ENCODE measurements around the gene ITPR3. TPM values are rescaled to one million over a fixed set of nuclear protein-coding genes. Genes with fewer than 3 reads are reported as not detected.

The ITPR3 gene
- total and polyA plus RNA-seq, 5 donors from 2014 or later = 1.3 to 54.5 (median 2.2) TPM

GRCh38 chr6:33694977-33695376 is 73.9 kb downstream of the ITPR3 start:
- Histone ChIP-seq H3K4me1 (ENCODE audit: control insufficient read depth, insufficient read depth, low read length, poor library complexity, severe bottlenecking) (peaks cover 58% of the 10 kb centered on the region), H3K36me3 (ENCODE audit: control insufficient read depth, insufficient read depth, low read length) (peaks cover 37% of the 10 kb centered on the region), H3K27ac (ENCODE audit: insufficient read depth, low read length, poor library complexity, severe bottlenecking) (peak overlapping the region; percentile 72), H3K4me3 (ENCODE audit: low read depth, low read length) (no peak overlapping the region), H3K9me3 (ENCODE audit: control insufficient read depth in 2 of 2, low read length in 2 of 2) (no peaks in the 10 kb centered on the region), H3K27me3 (ENCODE audit: control insufficient read depth, insufficient read depth, low read length) (no peaks in the 10 kb centered on the region)
- DNase-seq = no peak
- Mint-ChIP-seq H3K27ac (peak overlapping the region; percentile 98 to 99 (median 98)), H3K36me3 (peaks cover 27% of the 10 kb centered on the region), H3K4me1 (peaks cover 20 to 64% (median 39%) of the 10 kb centered on the region in 4 donors), H3K4me3 (peak overlapping the region in 3 of 4 donors; percentile 53 to 77 (median 69)), H3K9me3 (no peaks in the 10 kb centered on the region), H3K27me3 (no peaks in the 10 kb centered on the region)
- ATAC-seq (ENCODE audit: low read depth in 2 of 2) = no peak

- Mint-ChIP-seq H3K27me3 (no peaks in the 10 kb centered on the region), H3K9me3 (no peaks in the 10 kb centered on the region), H3K4me1 (peaks cover 25 to 69% (median 44%) of the 10 kb centered on the region in 4 donors), H3K4me3 (no peak overlapping the region), H3K36me3 (peaks cover 27% of the 10 kb centered on the region), H3K27ac (peak overlapping the region; percentile 98 to 99 (median 98))
- peaks cover 32% of the 10 kb centered on the region for H3K36me3 ChIP-seq (ENCODE audit: control insufficient read depth, insufficient read depth, low read length)
- no peaks in the 10 kb centered on the region for H3K9me3 ChIP-seq (ENCODE audit: control insufficient read depth in 2 of 2, low read length in 2 of 2)
- DNase-seq (no peak), ATAC-seq (ENCODE audit: low read depth in 2 of 2) (no peak)
- peak overlapping the region; percentile 72 for H3K27ac ChIP-seq (ENCODE audit: insufficient read depth, low read length, poor library complexity, severe bottlenecking)
- H3K27me3 ChIP-seq (ENCODE audit: control insufficient read depth, insufficient read depth, low read length) = no peaks in the 10 kb centered on the region
- H3K4me3 ChIP-seq (ENCODE audit: low read depth, low read length) = no peak overlapping the region
- H3K4me1 ChIP-seq (ENCODE audit: control insufficient read depth, insufficient read depth, low read length, poor library complexity, severe bottlenecking) = peaks cover 61% of the 10 kb centered on the region
Measured at GRCh38 chr6:33695451-33695887, 74.3 kb downstream of the ITPR3 start.

GRCh38 chr6:33696076-33696475 is 75.0 kb downstream of the ITPR3 start:
- Mint-ChIP-seq H3K36me3 (peaks cover 26% of the 10 kb centered on the region), H3K4me3 (peak overlapping the region in 3 of 4 donors; percentile 44 to 80 (median 71)), H3K9me3 (no peaks in the 10 kb centered on the region), H3K4me1 (peaks cover 25 to 69% (median 45%) of the 10 kb centered on the region in 4 donors), H3K27ac (peak overlapping the region; percentile 96 to 98 (median 97)), H3K27me3 (no peaks in the 10 kb centered on the region)
- Histone ChIP-seq H3K9me3 (ENCODE audit: control insufficient read depth in 2 of 2, low read length in 2 of 2) (no peaks in the 10 kb centered on the region), H3K4me1 (ENCODE audit: control insufficient read depth, insufficient read depth, low read length, poor library complexity, severe bottlenecking) (peaks cover 63% of the 10 kb centered on the region), H3K27ac (ENCODE audit: insufficient read depth, low read length, poor library complexity, severe bottlenecking) (peak overlapping the region; percentile 72), H3K27me3 (ENCODE audit: control insufficient read depth, insufficient read depth, low read length) (no peaks in the 10 kb centered on the region), H3K4me3 (ENCODE audit: low read depth, low read length) (no peak overlapping the region), H3K36me3 (ENCODE audit: control insufficient read depth, insufficient read depth, low read length) (peaks cover 26% of the 10 kb centered on the region)
- ATAC-seq (ENCODE audit: low read depth in 2 of 2) (no peak), DNase-seq (no peak)

- H3K9me3 Mint-ChIP-seq = no peaks in the 10 kb centered on the region
- ATAC-seq (ENCODE audit: low read depth in 2 of 2) = peak; percentile 54 to 57
- H3K27ac Mint-ChIP-seq = peak overlapping the region; percentile 96 to 98 (median 97)
- DNase-seq = peak in 2 of 3 donors; percentile 39 to 85
- peaks cover 25 to 68% (median 42%) of the 10 kb centered on the region in 4 donors for H3K4me1 Mint-ChIP-seq
- H3K36me3 Mint-ChIP-seq = peaks cover 24% of the 10 kb centered on the region
- no peaks in the 10 kb centered on the region for H3K27me3 ChIP-seq (ENCODE audit: control insufficient read depth, insufficient read depth, low read length)
- H3K27me3 Mint-ChIP-seq = no peaks in the 10 kb centered on the region
- H3K4me1 ChIP-seq (ENCODE audit: control insufficient read depth, insufficient read depth, low read length, poor library complexity, severe bottlenecking) = peaks cover 63% of the 10 kb centered on the region
- H3K4me3 Mint-ChIP-seq = peak overlapping the region in 3 of 4 donors; percentile 68 to 80 (median 71)
- no peak overlapping the region for H3K4me3 ChIP-seq (ENCODE audit: low read depth, low read length)
- H3K27ac ChIP-seq (ENCODE audit: insufficient read depth, low read length, poor library complexity, severe bottlenecking) = peak overlapping the region; percentile 72
- no peaks in the 10 kb centered on the region for H3K9me3 ChIP-seq (ENCODE audit: control insufficient read depth in 2 of 2, low read length in 2 of 2)
- peaks cover 19% of the 10 kb centered on the region for H3K36me3 ChIP-seq (ENCODE audit: control insufficient read depth, insufficient read depth, low read length)
Measured at GRCh38 chr6:33696548-33697518, 75.7 kb downstream of the ITPR3 start.

GRCh38 chr6:33697845-33698244 is 76.7 kb downstream of the ITPR3 start:
- Histone ChIP-seq H3K9me3 (ENCODE audit: control insufficient read depth in 2 of 2, low read length in 2 of 2) (no peaks in the 10 kb centered on the region), H3K27ac (ENCODE audit: insufficient read depth, low read length, poor library complexity, severe bottlenecking) (peak overlapping the region; percentile 72), H3K27me3 (ENCODE audit: control insufficient read depth, insufficient read depth, low read length) (no peaks in the 10 kb centered on the region), H3K4me1 (ENCODE audit: control insufficient read depth, insufficient read depth, low read length, poor library complexity, severe bottlenecking) (peaks cover 53% of the 10 kb centered on the region), H3K36me3 (ENCODE audit: control insufficient read depth, insufficient read depth, low read length) (peaks cover 17% of the 10 kb centered on the region), H3K4me3 (ENCODE audit: low read depth, low read length) (no peak overlapping the region)
- Mint-ChIP-seq H3K36me3 (peaks cover 19% of the 10 kb centered on the region), H3K9me3 (no peaks in the 10 kb centered on the region), H3K4me3 (no peak overlapping the region), H3K27ac (peak overlapping the region in 2 of 3 donors; percentile 97 to 98), H3K4me1 (peaks cover 27 to 60% (median 39%) of the 10 kb centered on the region in 4 donors), H3K27me3 (no peaks in the 10 kb centered on the region)
- ATAC-seq (ENCODE audit: low read depth in 2 of 2) = no peak
- no peak for DNase-seq

GRCh38 chr6:33698494-33698893 is 77.4 kb downstream of the ITPR3 start:
- H3K27me3 Mint-ChIP-seq = no peaks in the 10 kb centered on the region
- Histone ChIP-seq H3K27ac (ENCODE audit: insufficient read depth, low read length, poor library complexity, severe bottlenecking) (no peak overlapping the region), H3K9me3 (ENCODE audit: control insufficient read depth in 2 of 2, low read length in 2 of 2) (no peaks in the 10 kb centered on the region), H3K4me3 (ENCODE audit: low read depth, low read length) (no peak overlapping the region), H3K36me3 (ENCODE audit: control insufficient read depth, insufficient read depth, low read length) (peaks cover 20% of the 10 kb centered on the region), H3K27me3 (ENCODE audit: control insufficient read depth, insufficient read depth, low read length) (no peaks in the 10 kb centered on the region), H3K4me1 (ENCODE audit: control insufficient read depth, insufficient read depth, low read length, poor library complexity, severe bottlenecking) (peaks cover 47% of the 10 kb centered on the region)
- peaks cover 26 to 54% (median 36%) of the 10 kb centered on the region in 4 donors for H3K4me1 Mint-ChIP-seq
- ATAC-seq (ENCODE audit: low read depth in 2 of 2) (no peak), DNase-seq (no peak)
- H3K27ac Mint-ChIP-seq = no peak overlapping the region
- H3K36me3 Mint-ChIP-seq = peaks cover 19% of the 10 kb centered on the region
- H3K4me3 Mint-ChIP-seq = no peak overlapping the region
- no peaks in the 10 kb centered on the region for H3K9me3 Mint-ChIP-seq

GRCh38 chr6:33699131-33699530 is 78.0 kb downstream of the ITPR3 start:
- Mint-ChIP-seq H3K27ac (peak overlapping the region; percentile 37 to 95 (median 77)), H3K27me3 (no peaks in the 10 kb centered on the region), H3K9me3 (no peaks in the 10 kb centered on the region), H3K4me1 (peaks cover 23 to 49% (median 32%) of the 10 kb centered on the region in 4 donors), H3K4me3 (no peak overlapping the region), H3K36me3 (peaks cover 15% of the 10 kb centered on the region)
- ATAC-seq (ENCODE audit: low read depth in 2 of 2) (no peak), DNase-seq (no peak)
- Histone ChIP-seq H3K4me1 (ENCODE audit: control insufficient read depth, insufficient read depth, low read length, poor library complexity, severe bottlenecking) (peaks cover 41% of the 10 kb centered on the region), H3K4me3 (ENCODE audit: low read depth, low read length) (no peak overlapping the region), H3K9me3 (ENCODE audit: control insufficient read depth in 2 of 2, low read length in 2 of 2) (no peaks in the 10 kb centered on the region), H3K27me3 (ENCODE audit: control insufficient read depth, insufficient read depth, low read length) (no peaks in the 10 kb centered on the region), H3K36me3 (ENCODE audit: control insufficient read depth, insufficient read depth, low read length) (peaks cover 22% of the 10 kb centered on the region), H3K27ac (ENCODE audit: insufficient read depth, low read length, poor library complexity, severe bottlenecking) (no peak overlapping the region)

Data from CD4-positive, CD25-positive, alpha-beta regulatory T cell (primary cell).